ENCODE results near the gene LRRC72.

DNA sequence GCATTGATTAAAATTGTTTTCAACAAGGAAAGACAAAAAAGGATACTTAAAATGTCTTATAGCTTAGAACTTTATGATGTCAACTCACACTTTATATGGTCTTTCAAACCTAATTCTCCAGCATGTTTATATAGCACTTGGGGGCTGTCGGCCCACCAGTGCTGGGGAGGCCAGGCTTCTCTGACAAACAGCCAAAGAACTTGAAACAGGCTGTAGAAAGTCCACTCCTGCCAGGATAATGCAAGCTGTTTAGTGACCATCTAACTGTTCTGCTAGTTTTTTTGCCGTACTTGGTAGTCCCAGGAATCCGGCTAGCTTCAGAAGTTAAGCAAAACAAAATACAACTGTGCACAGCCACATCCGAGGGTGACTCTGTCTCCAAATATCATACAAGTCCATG, 47.5 kb upstream of the LRRC72 start:
- TF ChIP-seq, protein P1, sequence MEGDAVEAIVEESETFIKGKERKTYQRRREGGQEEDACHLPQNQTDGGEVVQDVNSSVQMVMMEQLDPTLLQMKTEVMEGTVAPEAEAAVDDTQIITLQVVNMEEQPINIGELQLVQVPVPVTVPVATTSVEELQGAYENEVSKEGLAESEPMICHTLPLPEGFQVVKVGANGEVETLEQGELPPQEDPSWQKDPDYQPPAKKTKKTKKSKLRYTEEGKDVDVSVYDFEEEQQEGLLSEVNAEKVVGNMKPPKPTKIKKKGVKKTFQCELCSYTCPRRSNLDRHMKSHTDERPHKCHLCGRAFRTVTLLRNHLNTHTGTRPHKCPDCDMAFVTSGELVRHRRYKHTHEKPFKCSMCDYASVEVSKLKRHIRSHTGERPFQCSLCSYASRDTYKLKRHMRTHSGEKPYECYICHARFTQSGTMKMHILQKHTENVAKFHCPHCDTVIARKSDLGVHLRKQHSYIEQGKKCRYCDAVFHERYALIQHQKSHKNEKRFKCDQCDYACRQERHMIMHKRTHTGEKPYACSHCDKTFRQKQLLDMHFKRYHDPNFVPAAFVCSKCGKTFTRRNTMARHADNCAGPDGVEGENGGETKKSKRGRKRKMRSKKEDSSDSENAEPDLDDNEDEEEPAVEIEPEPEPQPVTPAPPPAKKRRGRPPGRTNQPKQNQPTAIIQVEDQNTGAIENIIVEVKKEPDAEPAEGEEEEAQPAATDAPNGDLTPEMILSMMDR (IDR thresholded peaks at IDR 0.05), result no peak
- TF ChIP-seq POLR2A (IDR thresholded peaks at IDR 0.05), result no peak
